Lower leg skin (tissue), 3 donors: ENCODE results near the gene TAF1C.

Source experiments
- CTCF ChIP-seq, 3 donors: fragments of 450-650 bp; IDR thresholded peaks; one replicate each; pipeline ENCODE4 v1.5.1; 2016; ENCODE audit warnings: antibody characterized with exemption in 3 of 3, mild to moderate bottlenecking in 3 of 3, moderate library complexity in 2 of 3
- POLR2A ChIP-seq, 2 donors: fragments of 450-650 bp; IDR thresholded peaks; one replicate each; pipeline ENCODE4 v1.6.1; 2016 to 2017; ENCODE audit warnings: antibody characterized with exemption in 2 of 2, mild to moderate bottlenecking in 1 of 2, moderate library complexity in 1 of 2

- TF ChIP-seq CTCF (IDR thresholded peaks at IDR 0.05) (no peak), POLR2A (IDR thresholded peaks at IDR 0.05) (no peak)
Observed at GRCh38 chr16:84131117-84131516, 55.7 kb downstream of the TAF1C start.
